ENCODE results near the gene ARMC9. TPM values are rescaled to one million over a fixed set of nuclear protein-coding genes. Genes with fewer than 3 reads are reported as not detected.
"Not testable (repeated sequence)": the region's sequence is repeated elsewhere in the genome, so short reads cannot be mapped to it uniquely, and the experiment has no call there.

The ARMC9 gene
- total and polyA plus RNA-seq, 2 of the 13 experiments (the other 11 are each of a cell fraction or from before 2014, with no cell fraction given) = 9.1 to 12.8 TPM

- intact Hi-C loops (cut with micrococcal nuclease; ENCODE audit: unreplicated experiment) (loop anchor here (5.0 kb wide), 1 partner anchor 1213 kb away; no protein-coding TSS in a partner anchor), in situ Hi-C loops (cut with HindIII; ENCODE audit: extremely low pct_ligation_motif_present, low pct_unique_long_range_greater_than_20kb) (no loop called here)
- no peaks in the 10 kb centered on the region for H4K20me1 ChIP-seq (ENCODE audit: insufficient read depth, low read length)
- H2AFZ ChIP-seq (ENCODE audit: low read length) = no peak overlapping the region
- no peaks in the 10 kb centered on the region for H3K27me3 ChIP-seq (ENCODE audit: control insufficient read depth in 1 of 2, insufficient read depth in 2 of 2, low read length in 2 of 2)
- no peak overlapping the region for H3K4me2 ChIP-seq (ENCODE audit: low read depth, low read length)
- H3K9me3 ChIP-seq (ENCODE audit: low read length) = no peaks in the 10 kb centered on the region
- H3K79me2 ChIP-seq (ENCODE audit: insufficient read depth, low read length) = no peaks in the 10 kb centered on the region
- H3K27ac ChIP-seq (ENCODE audit: extremely low read length, insufficient read depth, low read length) = no peak overlapping the region
- BruUV-seq (replicated peaks) = no TSS peak
- POLR2A ChIA-PET = no interaction called here
- FAIRE-seq (no peak), DNase-seq (ENCODE audit: low spot score) (no peak), ATAC-seq (no peak)
- CTCF ChIA-PET (ENCODE audit: low intra/inter-chr PET ratio, low total read pairs) = no interaction called here
- WGBS (ENCODE audit: low lambda C conversion rate) = 84% methylated on average over 5 of the region's 5 CpGs
- H3K9ac ChIP-seq (ENCODE audit: insufficient read depth, low read depth, low read length) = no peak overlapping the region
- H3K4me3 ChIP-seq (replicated peaks in 1 of 3; ENCODE audit: insufficient read depth in 1 of 3, low read depth in 2 of 3, low read length in 3 of 3) = no peak overlapping the region
- no peak for TF ChIP-seq ZNF761 (CRISPR knock-in tag; conservative IDR thresholded peaks at IDR 0.05)
- no peak for TF ChIP-seq SSRP1 (CRISPR knock-in tag; IDR thresholded peaks at IDR 0.05)
- TF ChIP-seq GMEB2 (CRISPR knock-in tag; IDR thresholded peaks at IDR 0.05; ENCODE audit: low read depth) = no peak
- no peak for TF ChIP-seq CENPT (CRISPR knock-in tag; IDR thresholded peaks at IDR 0.05; ENCODE audit: low read depth)
- no peak for TF ChIP-seq HNRNPH1 (optimal IDR thresholded peaks at IDR 0.05; ENCODE audit: low read depth, low read length)
- no peak for TF ChIP-seq FOXJ3 (CRISPR knock-in tag; IDR thresholded peaks at IDR 0.05; ENCODE audit: borderline replicate concordance)
- no peak for TF ChIP-seq ZFP1 (CRISPR knock-in tag; IDR thresholded peaks at IDR 0.05)
- TF ChIP-seq, protein P1, sequence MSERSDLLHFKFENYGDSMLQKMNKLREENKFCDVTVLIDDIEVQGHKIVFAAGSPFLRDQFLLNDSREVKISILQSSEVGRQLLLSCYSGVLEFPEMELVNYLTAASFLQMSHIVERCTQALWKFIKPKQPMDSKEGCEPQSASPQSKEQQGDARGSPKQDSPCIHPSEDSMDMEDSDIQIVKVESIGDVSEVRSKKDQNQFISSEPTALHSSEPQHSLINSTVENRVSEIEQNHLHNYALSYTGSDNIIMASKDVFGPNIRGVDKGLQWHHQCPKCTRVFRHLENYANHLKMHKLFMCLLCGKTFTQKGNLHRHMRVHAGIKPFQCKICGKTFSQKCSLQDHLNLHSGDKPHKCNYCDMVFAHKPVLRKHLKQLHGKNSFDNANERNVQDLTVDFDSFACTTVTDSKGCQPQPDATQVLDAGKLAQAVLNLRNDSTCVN (CRISPR knock-in tag; IDR thresholded peaks at IDR 0.05; ENCODE audit: borderline replicate concordance) = no peak
- TF ChIP-seq RFX5 (IDR thresholded peaks at IDR 0.05; ENCODE audit: low read depth, low read length) = no peak
- TF ChIP-seq KDM1A (CRISPR knock-in tag; IDR thresholded peaks at IDR 0.05) = no peak
- no peak for TF ChIP-seq KDM5B (CRISPR knock-in tag; IDR thresholded peaks at IDR 0.05; ENCODE audit: borderline replicate concordance)
- TF ChIP-seq ZFP91 (CRISPR knock-in tag; IDR thresholded peaks at IDR 0.05; ENCODE audit: borderline replicate concordance) = no peak
- no peak for TF ChIP-seq ARNTL (CRISPR knock-in tag; IDR thresholded peaks at IDR 0.05)
- no peak for TF ChIP-seq PCBP2 (optimal IDR thresholded peaks at IDR 0.05; ENCODE audit: low read depth, low read length, poor library complexity, severe bottlenecking)
- no peak for TF ChIP-seq TMF1 (CRISPR knock-in tag; IDR thresholded peaks at IDR 0.05; ENCODE audit: low read depth)
- TF ChIP-seq ZFX (CRISPR knock-in tag; IDR thresholded peaks at IDR 0.05; ENCODE audit: low read depth) = no peak
- 0 out of 2 replicates have a peak, but pooled peaks cover 4% of the 10 kb centered on the region for H3K4me1 ChIP-seq (ENCODE audit: insufficient read depth, low read length)
- no peaks in the 10 kb centered on the region for H3K36me3 ChIP-seq (replicated peaks in 1 of 2; ENCODE audit: control insufficient read depth in 1 of 2, insufficient read depth in 2 of 2, low read length in 2 of 2)
Observed at GRCh38 chr2:231348704-231349373, 150.4 kb downstream of the ARMC9 start.

- in situ Hi-C loops (cut with HindIII; ENCODE audit: extremely low pct_ligation_motif_present, low pct_unique_long_range_greater_than_20kb); H3K4me2 ChIP-seq (ENCODE audit: low read depth, low read length); H3K27ac ChIP-seq (ENCODE audit: extremely low read length, insufficient read depth, low read length); H3K27me3 ChIP-seq (ENCODE audit: control insufficient read depth in 1 of 2, insufficient read depth in 2 of 2, low read length in 2 of 2); FAIRE-seq; DNase-seq (ENCODE audit: low spot score); H3K9me3 ChIP-seq (ENCODE audit: low read length); H2AFZ ChIP-seq (ENCODE audit: low read length); POLR2A ChIA-PET; H3K36me3 ChIP-seq (replicated peaks in 1 of 2; ENCODE audit: control insufficient read depth in 1 of 2, insufficient read depth in 2 of 2, low read length in 2 of 2); CTCF ChIA-PET (ENCODE audit: low intra/inter-chr PET ratio, low total read pairs); ATAC-seq; H4K20me1 ChIP-seq (ENCODE audit: insufficient read depth, low read length); H3K4me1 ChIP-seq (ENCODE audit: insufficient read depth, low read length); H3K4me3 ChIP-seq (replicated peaks in 1 of 3; ENCODE audit: insufficient read depth in 1 of 3, low read depth in 2 of 3, low read length in 3 of 3); H3K79me2 ChIP-seq (ENCODE audit: insufficient read depth, low read length); H3K9ac ChIP-seq (ENCODE audit: insufficient read depth, low read depth, low read length); BruUV-seq (replicated peaks): not testable (repeated sequence)
- intact Hi-C loops (cut with micrococcal nuclease; ENCODE audit: unreplicated experiment) = loop anchor here (5.0 kb wide), 1 partner anchor 1213 kb away; no protein-coding TSS in a partner anchor
- 97% methylated on average over 10 of the region's 10 CpGs for WGBS (ENCODE audit: low lambda C conversion rate)
Observed at GRCh38 chr2:231349374-231349735, 150.9 kb downstream of the ARMC9 start.

Data from HepG2 (cell line).